H1 (cell line): ENCODE results near the gene SPEM1. TPM values are rescaled to one million over a fixed set of nuclear protein-coding genes. Genes with fewer than 3 reads are reported as not detected.

Experiments
- ATF3 ChIP-seq: IDR thresholded peaks from 2 replicates; pipeline ENCODE4 v1.6.1; 2011; ENCODE audit warnings: low read depth, mild to moderate bottlenecking, low read length; ENCODE audit not compliant: insufficient read depth
- BACH1 ChIP-seq: IDR thresholded peaks from 2 replicates; pipeline ENCODE4 v1.6.1; 2012; ENCODE audit warnings: low read length, improper control_type of control experiment
- BCL11A ChIP-seq, 2 experiments: IDR thresholded peaks; one replicate each; pipeline ENCODE4 v1.6.1; 2011; ENCODE audit warnings: low read depth in 2 of 2, low read length in 2 of 2, mild to moderate bottlenecking in 2 of 2
- BRCA1 ChIP-seq: IDR thresholded peaks from 2 replicates; pipeline ENCODE4 v1.6.1; 2012; ENCODE audit warnings: low read depth, low read length, improper control_type of control experiment
- CBX5 ChIP-seq: fragments of 300-800, 300-1000 bp; sonication (generic); IDR thresholded peaks from 2 replicates; pipeline ENCODE4 v1.7.1; 2016; ENCODE audit warnings: antibody characterized with exemption, low read length, low read depth
- CEBPB ChIP-seq: IDR thresholded peaks from 2 replicates; pipeline ENCODE4 v1.6.1; 2012; ENCODE audit warnings: low read depth, low read length
- CHD2 ChIP-seq: IDR thresholded peaks from 2 replicates; pipeline ENCODE4 v1.6.1; 2012; ENCODE audit warnings: low read length, improper control_type of control experiment
- CTBP2 ChIP-seq: IDR thresholded peaks from 2 replicates; pipeline ENCODE4 v1.7.0; 2011; ENCODE audit warnings: borderline replicate concordance, mild to moderate bottlenecking, moderate library complexity, mixed read lengths, low read length; ENCODE audit not compliant: insufficient read depth, insufficient read length
- GABPA ChIP-seq: IDR thresholded peaks from 2 replicates; pipeline ENCODE4 v1.6.1; 2011; ENCODE audit warnings: mild to moderate bottlenecking, low read length, moderate library complexity, borderline replicate concordance; ENCODE audit not compliant: insufficient read depth
- HDAC2 ChIP-seq, 2 experiments: fragments of 300-600 bp in 1 of 2; sonication (generic) in 1 of 2; IDR thresholded peaks; 2 replicates each; pipeline ENCODE4 v1.6.1; 2011 to 2012; ENCODE audit warnings: low read depth in 2 of 2, low read length in 2 of 2, mild to moderate bottlenecking in 2 of 2, moderate library complexity in 2 of 2, borderline replicate concordance in 1 of 2, inconsistent platforms in 1 of 2
- JUN ChIP-seq: IDR thresholded peaks from 2 replicates; pipeline ENCODE4 v1.6.1; 2011; ENCODE audit warnings: low read depth, mild to moderate bottlenecking, improper control_type of control experiment, low read length
- JUND ChIP-seq: IDR thresholded peaks from 2 replicates; pipeline ENCODE4 v1.6.1; 2011; ENCODE audit warnings: mild to moderate bottlenecking, improper control_type of control experiment, low read length
- KDM4A ChIP-seq: IDR thresholded peaks from one replicate; pipeline ENCODE4 v1.7.1; 2012; ENCODE audit warnings: low read depth, mild to moderate bottlenecking, moderate library complexity, low read length, inconsistent platforms; ENCODE audit not compliant: severe bottlenecking
- KDM5A ChIP-seq: fragments of 200-600 bp; IDR thresholded peaks from 2 replicates; pipeline ENCODE4 v1.7.1; 2012; ENCODE audit warnings: mild to moderate bottlenecking, low read length, inconsistent platforms, mixed read lengths
- NANOG ChIP-seq: IDR thresholded peaks from 2 replicates; pipeline ENCODE4 v1.6.1; 2011; ENCODE audit warnings: low read length, low read depth, mild to moderate bottlenecking, inconsistent platforms; ENCODE audit not compliant: insufficient read depth, poor library complexity, severe bottlenecking
- POU5F1 ChIP-seq: IDR thresholded peaks from 2 replicates; pipeline ENCODE4 v1.6.1; 2011; ENCODE audit warnings: low read depth, mild to moderate bottlenecking, low read length, moderate library complexity
- RAD21 ChIP-seq, 2 experiments: IDR thresholded peaks in 1 of 2; conservative IDR thresholded peaks in 1 of 2; 2 replicates each; pipeline ENCODE4 v1.6.1; 2011; ENCODE audit warnings: low read depth in 2 of 2, low read length in 2 of 2, improper control_type of control experiment in 1 of 2, inconsistent platforms in 1 of 2, mild to moderate bottlenecking in 1 of 2, moderate library complexity in 1 of 2
- SIX5 ChIP-seq: IDR thresholded peaks from 2 replicates; pipeline ENCODE4 v1.6.1; 2011; ENCODE audit warnings: mild to moderate bottlenecking, low read depth, low read length
- TCF12 ChIP-seq: IDR thresholded peaks from 2 replicates; pipeline ENCODE4 v1.6.1; 2011; ENCODE audit warnings: low read depth, mild to moderate bottlenecking, low read length
- USF2 ChIP-seq: IDR thresholded peaks from 2 replicates; pipeline ENCODE4 v1.6.1; 2011; ENCODE audit warnings: low read length, improper control_type of control experiment
- YY1 ChIP-seq: IDR thresholded peaks from 2 replicates; pipeline ENCODE4 v1.6.1; 2011; ENCODE audit warnings: low read depth, mild to moderate bottlenecking, low read length
- ZNF274 ChIP-seq: IDR thresholded peaks from 2 replicates; pipeline ENCODE4 v1.7.0; 2012; ENCODE audit warnings: low read length, borderline replicate concordance; ENCODE audit errors: extremely low read depth
- polyA plus RNA-seq, 7 experiments: library from polyadenylated mRNA; depleted of rRNA in 3 of 7; stranded (reverse) in 5 of 7; unstranded in 2 of 7; fragments of >200 nt in 5 of 7; fragments of 200-250 nt in 2 of 7; gene quantifications; 1 replicate in 5 of 7; 2 replicates in 1 of 7; 4 replicates in 1 of 7; pipeline versions ENCODE4 v1.2.1 to v1.2.3, GENCODE V29; 2011 to 2013; ENCODE audit warnings: missing spikeins in 2 of 7, mixed read lengths in 2 of 7
- total RNA-seq: library from RNA; stranded (reverse); fragmentation: NEBNext Ultra II Directional; extraction: Animal tissue kit (Norgen Biotek cat#: 25700); gene quantifications from 2 replicates; pipeline ENCODE4 v1.2.1, GENCODE V29; 2021

SPEM1 gene
- total and polyA plus RNA-seq, 2 of the 8 experiments (the other 6 are each of a cell fraction or from before 2014, with no cell fraction given), result not detected

GRCh38 chr17:7436556-7437368 is 16.6 kb downstream of the SPEM1 start (continued):
- TF ChIP-seq YY1 (peak; percentile 79), CBX5 (no peak), USF2 (no peak), CEBPB (0 out of 2 replicates have a peak, but pooled peaks have one; percentile 13), SIX5 (no peak), BCL11A (IDR thresholded peaks at IDR 0.05; ENCODE audit: low read depth in 2 of 2, low read length in 2 of 2) (no peak), BRCA1 (no peak), TCF12 (peak; percentile 59; the same call in 1 of the 2 replicates), KDM4A (peak; percentile 73), NANOG (no peak), RAD21 (IDR thresholded peaks at IDR 0.05 in 1 of 2, conservative IDR thresholded peaks at IDR 0.05 in 1 of 2; ENCODE audit: low read depth in 2 of 2, low read length in 2 of 2) (peak; percentile 50 to 80; a peak in 3 of 4 replicates), JUND (peak; percentile 88; the same call in 1 of the 2 replicates), GABPA (no peak), ATF3 (no peak), BACH1 (no peak), CHD2 (peak; percentile 15; the same call in 1 of the 2 replicates), POU5F1 (no peak), JUN (0 out of 2 replicates have a peak, but pooled peaks have one; percentile 19), CTBP2 (peak; percentile 83), ZNF274 (no peak), KDM5A (no peak), HDAC2 (IDR thresholded peaks at IDR 0.05; ENCODE audit: borderline replicate concordance in 1 of 2, low read depth in 2 of 2, low read length in 2 of 2) (peak in 1 of 2 experiments; percentile 69; a peak in 1 of 4 replicates)
